Measurements from ENCODE around the gene MAPK1.
"Not testable (repeated sequence)": the region's sequence is repeated elsewhere in the genome, so short reads cannot be mapped to it uniquely, and the experiment has no call there.

MAPK1 gene

DNA sequence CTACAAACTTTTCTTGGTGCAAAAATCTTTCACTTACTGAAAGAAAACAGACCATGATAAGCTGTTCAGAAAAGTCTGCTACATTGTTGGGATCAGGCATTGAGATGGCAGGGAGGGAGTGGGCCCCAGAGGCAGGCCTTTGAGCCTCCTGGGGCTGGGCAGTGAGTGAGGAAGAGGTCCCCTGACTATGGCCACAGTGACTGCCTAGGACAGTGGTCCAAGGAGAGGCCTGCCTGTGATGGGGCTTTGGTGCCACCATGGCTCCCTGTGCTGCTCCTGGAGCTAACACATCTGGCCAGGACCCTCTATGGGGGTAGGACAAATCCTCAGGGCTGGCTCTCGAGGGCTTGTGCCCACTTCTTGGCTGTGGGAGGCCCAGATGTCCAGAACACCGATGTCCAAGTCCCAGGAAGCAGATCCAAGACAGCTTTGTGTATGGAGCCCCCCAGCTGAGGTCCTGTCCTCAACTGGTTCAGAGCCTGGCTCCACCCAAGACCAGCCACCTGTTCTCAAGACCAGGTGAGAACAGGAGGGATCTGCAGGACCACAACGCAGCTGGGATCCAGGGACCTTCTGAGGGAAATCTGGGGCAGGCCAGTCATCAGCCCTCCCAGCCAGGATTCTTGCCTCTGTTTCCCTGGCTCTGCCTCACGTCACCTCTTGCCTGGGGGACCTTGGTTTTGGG is 48.3 kb upstream of the MAPK1 start:
- H3K9me3 ChIP-seq (ENCODE audit: control insufficient read depth, insufficient read depth, low read depth, low read length) = no peaks in the 10 kb centered on the region
- ChIA-PET POLR2A (interaction anchor here (1.1 kb wide), 1 partner anchor 50 kb away, joined by 3 read pairs; no protein-coding TSS in a partner anchor), CTCF (interaction anchor here (0.5 to 1.8 kb wide), 4 partner anchors 9 to 141 kb away, joined by 3 to 8 read pairs (median 3); no protein-coding TSS in a partner anchor)
- H3K27ac ChIP-seq (ENCODE audit: extremely low read depth, low read depth, low read length) = no peak overlapping the region
- no peaks in the 10 kb centered on the region for H3K4me1 ChIP-seq (ENCODE audit: control insufficient read depth, insufficient read depth, low read length)
- no peak overlapping the region for H3K4me3 ChIP-seq (ENCODE audit: low read depth, low read length)
- TF ChIP-seq ZNF184 (tag by site-specific recombination; IDR thresholded peaks at IDR 0.05) = no peak
- no peak for TF ChIP-seq ZNF549 (tag by site-specific recombination; IDR thresholded peaks at IDR 0.05)
- no peak for TF ChIP-seq KLF17 (tag by site-specific recombination; IDR thresholded peaks at IDR 0.05)
- TF ChIP-seq OSR2 (tag by site-specific recombination; IDR thresholded peaks at IDR 0.05) = no peak
- no peak for TF ChIP-seq ZNF146 (tag by site-specific recombination; IDR thresholded peaks at IDR 0.05)
- no peak for TF ChIP-seq ZNF654 (tag by site-specific recombination; IDR thresholded peaks at IDR 0.05; ENCODE audit: low read depth)
- TF ChIP-seq ZNF423 (tag by site-specific recombination; IDR thresholded peaks at IDR 0.05) = no peak
- no peak for TF ChIP-seq SCRT1 (tag by site-specific recombination; IDR thresholded peaks at IDR 0.05; ENCODE audit: borderline replicate concordance)
- TF ChIP-seq PRDM2 (tag by site-specific recombination; IDR thresholded peaks at IDR 0.05; ENCODE audit: borderline replicate concordance) = no peak
- no peak for TF ChIP-seq ZNF114 (tag by site-specific recombination; IDR thresholded peaks at IDR 0.05)
- no peak for TF ChIP-seq ZNF510 (tag by site-specific recombination; IDR thresholded peaks at IDR 0.05; ENCODE audit: insufficient replicate concordance)
- peaks cover 0 to 5% of the 10 kb centered on the region in 2 experiments; a peak in 1 of 3 replicates for H3K36me3 ChIP-seq (ENCODE audit: control insufficient read depth in 2 of 2, insufficient read depth in 1 of 2, low read length in 2 of 2)

- POLR2A ChIA-PET, CTCF ChIA-PET: not testable (repeated sequence)
These were observed 46.7 kb upstream of the MAPK1 start for GRCh38 chr22:21914033-21914642.

DNA sequence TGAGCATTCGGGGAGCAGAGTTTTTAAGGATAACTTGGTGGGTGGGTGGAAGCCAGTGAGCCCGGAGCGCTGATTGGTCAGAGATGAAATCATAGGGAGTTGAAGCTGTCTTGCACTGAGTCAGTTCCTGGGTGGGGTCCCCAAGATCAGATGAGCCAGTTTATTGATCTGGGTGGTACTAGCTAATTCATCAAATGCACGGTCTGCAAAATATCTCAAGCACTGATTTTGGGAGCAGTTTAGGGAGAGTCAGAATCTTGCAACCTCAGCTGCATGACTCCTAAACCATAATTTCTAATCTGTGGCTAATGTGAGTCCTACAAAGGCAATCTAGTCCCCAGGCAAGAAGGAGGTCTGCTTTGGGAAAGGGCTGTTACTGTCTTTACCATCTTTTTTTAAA is 42.9 kb upstream of the MAPK1 start:
- not testable (repeated sequence) for H3K9me3 ChIP-seq (ENCODE audit: control insufficient read depth, insufficient read depth, low read depth, low read length)
- CTCF ChIA-PET = interaction anchor here (1.8 kb wide), 1 partner anchor 29 kb away, joined by 9 read pairs; no protein-coding TSS in a partner anchor

More at GRCh38 chr22:21914033-21914642, 46.7 kb upstream of the MAPK1 start:
- H3K9me3 ChIP-seq (ENCODE audit: control insufficient read depth, insufficient read depth, low read depth, low read length); H3K4me1 ChIP-seq (ENCODE audit: control insufficient read depth, insufficient read depth, low read length); H3K36me3 ChIP-seq (ENCODE audit: control insufficient read depth in 2 of 2, insufficient read depth in 1 of 2, low read length in 2 of 2); H3K4me3 ChIP-seq (ENCODE audit: low read depth, low read length); H3K27ac ChIP-seq (ENCODE audit: extremely low read depth, low read depth, low read length): not testable (repeated sequence)

More for the DNA sequence above, 42.9 kb upstream of the MAPK1 start:
- H3K4me3 ChIP-seq (ENCODE audit: low read depth, low read length); H3K36me3 ChIP-seq (ENCODE audit: control insufficient read depth in 2 of 2, insufficient read depth in 1 of 2, low read length in 2 of 2); H3K4me1 ChIP-seq (ENCODE audit: control insufficient read depth, insufficient read depth, low read length); H3K27ac ChIP-seq (ENCODE audit: extremely low read depth, low read depth, low read length): not testable (repeated sequence)
- POLR2A ChIA-PET = interaction anchor here (0.6 kb wide), 1 partner anchor 1979 kb away, joined by 3 read pairs; no protein-coding TSS in a partner anchor

Measured in HEK293 (cell line).